NCI-H1105 (cell line): ENCODE data around the gene MICU1.
A peak's percentile ranks its signal among the peaks of the same experiment; 100 is the strongest.
"Not testable (repeated sequence)": the region's sequence is repeated elsewhere in the genome, so short reads cannot be mapped to it uniquely, and the experiment has no call there.

Experiments
- DNase-seq: peaks from one replicate; lab custom pipeline; 2025; lab: John Stamatoyannopoulos, UW

The MICU1 gene

GRCh38 chr10:72386916-72387586 lies 238.8 kb downstream of the MICU1 start:
- no peak for DNase-seq

DNA sequence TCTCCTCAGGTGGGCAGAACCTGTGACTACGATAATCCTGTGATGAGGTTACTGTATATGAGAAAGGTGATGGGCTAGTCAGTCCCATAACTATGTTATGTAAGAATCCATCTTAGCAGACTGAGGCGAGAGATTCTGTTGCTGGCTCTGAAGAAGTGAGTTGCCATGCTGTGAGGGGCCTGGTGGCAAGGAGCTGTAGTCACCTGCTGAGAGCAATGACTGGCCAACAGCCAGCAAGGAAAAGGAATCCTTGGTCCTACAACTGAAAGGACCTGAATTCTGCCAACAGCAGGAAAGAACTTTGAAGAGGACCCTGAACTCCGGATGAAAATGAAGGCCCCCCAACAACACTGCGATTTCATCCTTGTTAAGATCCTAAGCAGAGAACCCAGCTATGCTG lies 240.2 kb downstream of the MICU1 start:
- no peak for DNase-seq

- DNase-seq, result not testable (repeated sequence)
Measured at GRCh38 chr10:72384982-72385381, 240.9 kb downstream of the MICU1 start.

DNA sequence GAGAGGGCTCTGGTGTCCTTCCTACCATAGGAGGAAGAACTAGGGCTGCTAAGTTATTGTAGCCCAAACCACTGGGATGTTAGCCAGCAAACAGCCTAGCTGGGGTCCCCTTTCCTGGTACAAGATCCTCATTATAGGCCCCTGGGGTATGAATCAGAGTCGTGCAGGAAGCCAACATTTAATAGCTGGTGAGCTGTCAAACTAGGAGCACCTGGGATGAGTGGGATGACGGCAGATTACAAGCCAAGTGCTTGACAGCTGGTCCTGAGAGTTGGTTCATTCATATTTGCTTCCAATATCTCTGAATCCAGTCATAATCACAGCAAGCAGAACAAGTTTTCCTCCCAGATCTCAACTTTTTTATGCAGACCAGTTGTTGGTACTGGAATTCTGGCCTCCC lies 246.1 kb downstream of the MICU1 start:
- DNase-seq, result no peak

- no peak for DNase-seq
Measured at GRCh38 chr10:72379062-72379461, 246.8 kb downstream of the MICU1 start.

DNA sequence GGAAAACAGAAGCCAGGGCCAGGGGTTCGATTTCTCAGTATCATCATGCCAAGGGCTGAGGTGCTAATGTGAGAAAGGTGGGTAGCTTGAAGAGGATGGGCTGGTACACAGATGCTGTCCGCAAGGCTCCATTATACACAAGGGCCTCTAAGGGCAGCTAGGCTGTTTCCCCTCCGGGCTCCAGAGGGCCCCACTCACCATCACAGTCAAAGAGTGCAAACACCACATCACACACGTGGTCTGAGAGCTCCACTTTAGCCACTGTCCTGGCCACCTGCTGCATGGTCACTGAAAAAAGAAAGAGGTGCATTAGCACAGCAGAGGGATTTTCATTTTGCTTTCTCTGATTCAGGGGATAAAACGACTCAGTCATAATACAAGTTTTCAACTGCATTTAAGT lies 250.3 kb downstream of the MICU1 start:
- no peak for DNase-seq

DNA sequence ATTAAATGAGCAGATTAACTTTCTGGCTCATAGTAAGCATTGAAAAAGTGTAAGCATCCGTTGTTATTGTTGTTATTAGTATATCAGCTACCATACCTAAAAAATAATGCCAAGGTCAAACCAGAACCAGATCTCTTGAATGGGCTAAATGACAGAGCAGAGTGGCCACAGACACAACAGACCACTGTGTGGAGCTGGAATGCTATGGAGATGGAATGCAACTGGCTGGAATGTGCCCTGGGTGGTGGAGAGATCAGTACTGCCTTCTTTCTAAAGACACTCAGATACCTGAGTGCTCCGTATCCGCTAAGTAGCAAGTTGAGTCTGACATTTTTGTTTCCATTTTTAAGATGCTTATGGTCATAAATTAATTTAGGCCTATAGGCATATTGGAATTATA lies 250.7 kb downstream of the MICU1 start:
- DNase-seq, result no peak

- no peak for DNase-seq
Measured at GRCh38 chr10:72370201-72370722, 255.6 kb downstream of the MICU1 start.

GRCh38 chr10:72367301-72367960 lies 258.4 kb downstream of the MICU1 start:
- DNase-seq, result no peak

DNA sequence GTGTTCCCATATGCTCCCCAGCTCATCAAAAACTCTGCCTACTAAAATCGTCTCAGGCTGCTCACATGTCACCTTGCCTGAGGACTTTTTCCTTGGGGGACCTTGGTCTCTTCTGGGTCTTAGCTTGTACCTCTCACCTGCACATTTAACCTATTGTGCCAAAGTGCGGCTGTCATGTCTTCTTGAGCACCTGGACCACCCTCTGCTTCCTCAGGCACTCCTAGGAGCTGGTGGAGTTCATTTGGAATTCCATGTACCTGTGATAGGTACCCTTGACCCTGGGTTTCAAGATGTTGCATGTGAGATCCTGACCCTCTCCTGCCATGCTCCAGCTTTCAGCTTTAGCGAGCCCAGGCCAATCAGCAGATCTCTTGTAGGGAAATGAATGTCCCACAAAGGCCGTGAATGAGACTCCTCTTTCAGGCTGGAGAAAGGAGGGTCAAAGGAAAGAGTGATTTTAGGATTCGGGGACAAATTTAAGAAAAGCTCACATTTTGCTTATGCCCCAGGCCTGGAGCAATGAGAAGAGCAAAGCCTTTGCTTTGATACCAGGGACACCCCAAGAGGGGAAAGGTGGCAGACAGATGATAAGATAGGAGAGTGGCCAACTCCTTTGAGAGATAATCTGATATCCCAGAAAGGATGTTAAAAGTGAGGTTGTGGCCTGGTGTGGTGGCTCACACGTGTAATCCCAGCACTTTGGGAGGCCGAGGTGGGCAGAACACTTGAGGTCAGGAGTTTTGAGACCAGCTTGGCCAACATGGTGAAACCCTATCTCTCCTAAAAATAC lies 260.6 kb downstream of the MICU1 start:
- no peak for DNase-seq

DNA sequence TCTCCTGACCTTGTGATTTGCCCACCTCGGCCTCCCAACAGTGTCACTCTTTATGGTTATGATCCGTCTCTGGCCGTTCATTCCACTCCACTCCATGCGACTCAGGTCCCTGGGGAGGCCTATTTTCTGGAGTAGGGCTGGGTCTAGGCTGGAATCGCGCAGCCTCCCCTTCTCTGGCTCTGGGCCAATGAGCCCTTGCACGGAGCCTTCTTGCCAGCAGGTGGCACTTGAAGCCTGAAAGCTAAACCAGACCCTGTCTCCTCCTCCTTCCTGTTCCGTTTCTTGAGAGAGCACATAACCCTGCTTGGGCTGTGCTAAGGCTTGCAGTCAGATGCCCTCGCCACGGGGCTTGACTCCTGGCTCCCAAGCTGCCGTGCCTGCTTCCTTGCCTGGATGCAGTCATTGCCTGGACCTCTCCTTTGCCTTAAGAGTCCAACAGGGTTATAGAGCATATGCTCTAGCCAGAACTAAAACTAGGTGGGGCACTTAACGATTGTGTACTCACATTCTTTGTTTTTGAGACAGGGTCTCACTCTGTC lies 261.6 kb downstream of the MICU1 start:
- DNase-seq, result peak; percentile 78

GRCh38 chr10:72356987-72357386 lies 268.9 kb downstream of the MICU1 start:
- DNase-seq, result no peak

DNA sequence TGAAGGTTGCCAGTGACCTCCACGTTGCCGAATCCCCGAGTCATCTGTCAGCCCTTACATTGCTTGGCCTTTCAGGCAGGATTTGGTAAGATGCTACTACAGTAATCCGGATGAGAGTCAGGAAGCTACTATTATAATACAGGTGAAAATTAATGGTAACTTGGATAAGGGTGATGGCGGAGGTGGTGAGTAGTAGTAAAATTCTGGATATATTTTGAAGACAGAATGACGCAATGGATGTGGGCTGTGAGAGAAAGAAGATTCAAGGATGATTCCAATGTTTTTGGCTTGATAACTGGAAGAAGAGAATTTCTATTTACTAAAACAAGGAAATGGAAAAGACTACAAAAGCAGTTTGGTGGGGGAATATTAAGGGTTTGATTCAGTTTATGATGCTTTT lies 269.8 kb downstream of the MICU1 start:
- DNase-seq, result no peak

DNA sequence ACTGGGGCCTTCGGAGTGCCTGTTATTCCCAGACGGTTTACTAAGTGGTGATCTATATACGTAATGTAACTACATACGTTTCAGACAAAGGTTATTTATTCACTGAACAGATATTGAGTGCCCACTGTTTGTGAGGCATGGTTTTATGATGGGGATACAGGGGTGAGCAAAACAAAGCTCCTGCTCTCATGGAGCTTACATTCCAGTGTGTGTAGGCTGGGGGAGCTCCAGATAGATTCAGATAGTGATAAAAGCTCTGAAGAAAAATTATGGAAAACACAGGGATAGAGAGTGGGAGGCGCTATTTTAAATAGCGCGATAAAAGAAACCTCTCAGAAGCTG lies 270.7 kb downstream of the MICU1 start:
- no peak for DNase-seq

DNA sequence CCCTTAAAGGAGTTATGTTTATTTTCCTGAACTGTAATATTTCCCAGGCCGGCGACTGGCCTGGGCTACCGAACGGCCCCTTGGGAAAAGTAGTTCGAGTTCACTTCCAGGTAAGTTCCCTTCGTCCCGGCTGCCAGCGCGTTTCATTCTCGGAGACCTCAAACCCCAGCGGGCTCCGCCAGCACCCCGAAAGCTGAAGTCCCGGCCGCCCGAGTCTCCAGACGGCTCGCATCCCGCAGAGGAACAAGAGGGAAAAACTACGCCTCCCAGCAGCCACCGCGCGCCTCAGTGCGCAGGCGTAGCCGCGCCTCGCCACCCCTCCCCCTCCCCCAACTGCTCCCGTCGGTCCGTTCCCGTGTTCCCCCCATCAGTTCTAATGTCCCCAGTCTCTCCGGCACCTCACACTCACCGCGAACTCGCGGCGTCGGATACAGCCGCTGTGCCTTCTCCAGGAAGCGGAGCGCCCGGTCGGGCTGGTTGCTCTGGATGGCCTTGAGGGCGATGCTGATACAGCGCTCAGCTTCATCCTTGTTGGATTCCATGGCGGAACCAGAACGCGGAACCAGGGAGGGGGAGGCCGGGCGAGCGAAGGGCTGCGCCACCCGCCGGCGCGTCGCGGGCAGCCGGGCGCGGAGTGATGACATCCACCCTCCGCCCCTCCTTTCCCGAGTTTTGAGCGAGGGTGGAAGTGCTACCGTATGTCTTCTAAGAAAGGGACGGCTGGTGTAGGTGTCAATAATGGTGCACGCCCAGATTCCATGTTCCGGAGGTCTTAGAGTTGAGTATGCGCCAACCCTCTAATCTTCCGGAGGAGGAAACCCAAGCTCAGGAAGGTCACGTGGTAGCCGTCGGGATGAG lies 271.3 kb downstream of the MICU1 start, which contains the start of gene DNAJB12:
Gene DNAJB12, minus strand, starts transcription at position 564 of the 858 bp plus-strand sequence. Its CDS starts 22 bp downstream, at position 542.
- peak; percentile 79 for DNase-seq

- no peak for DNase-seq
Measured at GRCh38 chr10:72353965-72354355, 271.9 kb downstream of the MICU1 start.

- DNase-seq, result no peak
Measured at GRCh38 chr10:72353028-72353964, 272.6 kb downstream of the MICU1 start.

DNA sequence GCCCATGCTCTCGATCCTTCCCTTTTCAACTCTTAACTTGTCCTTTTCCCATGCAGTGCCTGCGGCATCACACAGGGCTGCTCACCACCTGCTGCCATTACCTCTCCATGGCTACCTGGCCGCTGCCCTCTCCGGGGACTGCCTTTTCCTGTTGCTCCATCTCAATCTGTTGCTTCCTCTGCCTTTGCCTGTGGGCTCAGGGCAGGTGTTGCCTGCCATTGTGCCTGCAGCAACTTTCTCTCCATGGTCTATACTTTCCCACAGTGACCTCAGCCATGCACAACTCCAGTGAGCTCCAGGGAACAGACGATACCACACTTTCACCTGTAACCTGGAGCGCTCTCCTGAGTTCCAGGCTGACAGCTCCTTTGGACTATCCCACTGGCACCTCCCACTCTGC lies 274.4 kb downstream of the MICU1 start:
- DNase-seq, result no peak

DNA sequence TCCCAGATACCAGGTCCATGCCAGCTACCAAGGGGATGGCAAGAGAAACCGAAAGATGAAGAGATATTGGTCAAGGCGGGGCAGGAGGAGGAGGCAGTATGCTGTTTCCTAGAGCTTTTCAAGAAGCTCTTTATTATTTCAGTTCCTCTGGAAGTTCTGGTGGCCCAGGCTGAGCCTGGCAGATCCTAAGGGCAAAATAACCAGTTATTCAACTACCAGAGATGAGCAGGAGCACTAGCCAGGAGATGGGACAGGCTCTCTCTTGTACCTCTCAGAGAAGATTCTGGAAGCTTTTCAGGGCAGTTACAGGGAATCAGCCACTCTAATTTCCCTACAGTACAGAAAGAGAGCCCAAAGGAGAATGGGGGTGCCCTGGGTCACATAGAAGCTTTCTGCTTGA lies 276.4 kb downstream of the MICU1 start:
- DNase-seq, result no peak

DNA sequence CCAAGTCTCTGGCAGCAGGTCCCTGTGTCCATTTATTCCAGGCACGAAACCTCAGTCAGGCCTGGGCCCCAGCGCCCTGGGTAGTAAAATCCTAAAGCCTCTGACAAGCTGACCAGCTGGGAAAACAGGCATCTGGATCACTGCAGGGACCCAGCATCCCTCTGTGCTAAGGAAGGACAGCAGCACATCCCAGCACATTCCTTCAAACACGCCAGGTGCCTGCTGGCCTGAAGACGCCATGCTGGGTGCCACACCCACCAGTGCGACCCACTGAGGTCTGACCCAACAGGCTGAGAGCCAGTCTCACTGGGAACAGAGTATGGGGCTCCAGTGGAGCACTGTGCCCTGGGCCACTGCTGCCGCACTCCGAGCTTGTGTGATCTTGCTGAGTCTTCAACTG lies 277.6 kb downstream of the MICU1 start:
- DNase-seq, result no peak
